ENCODE data around the gene TRIM62.

DNA sequence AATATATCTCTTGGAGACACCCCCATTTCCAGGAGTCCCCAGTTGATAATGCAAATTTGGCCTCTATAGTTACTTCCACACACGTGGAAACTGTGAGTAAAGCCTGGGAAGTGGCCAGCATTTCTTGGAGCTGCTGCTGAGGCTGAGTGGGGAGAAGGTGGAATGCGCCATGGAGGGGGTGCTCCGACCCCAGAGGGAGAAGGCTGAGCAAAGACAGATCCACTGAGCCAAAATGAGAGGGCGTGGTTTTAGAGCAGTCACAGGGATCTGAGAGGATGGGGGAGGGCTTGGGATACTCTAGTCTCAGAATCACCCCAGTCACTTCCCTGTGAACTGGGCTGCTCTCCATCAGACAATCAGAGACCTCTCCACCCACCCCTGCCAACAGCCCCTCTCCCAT, 38.7 kb downstream of the TRIM62 start:
- TF ChIP-seq, protein P1, sequence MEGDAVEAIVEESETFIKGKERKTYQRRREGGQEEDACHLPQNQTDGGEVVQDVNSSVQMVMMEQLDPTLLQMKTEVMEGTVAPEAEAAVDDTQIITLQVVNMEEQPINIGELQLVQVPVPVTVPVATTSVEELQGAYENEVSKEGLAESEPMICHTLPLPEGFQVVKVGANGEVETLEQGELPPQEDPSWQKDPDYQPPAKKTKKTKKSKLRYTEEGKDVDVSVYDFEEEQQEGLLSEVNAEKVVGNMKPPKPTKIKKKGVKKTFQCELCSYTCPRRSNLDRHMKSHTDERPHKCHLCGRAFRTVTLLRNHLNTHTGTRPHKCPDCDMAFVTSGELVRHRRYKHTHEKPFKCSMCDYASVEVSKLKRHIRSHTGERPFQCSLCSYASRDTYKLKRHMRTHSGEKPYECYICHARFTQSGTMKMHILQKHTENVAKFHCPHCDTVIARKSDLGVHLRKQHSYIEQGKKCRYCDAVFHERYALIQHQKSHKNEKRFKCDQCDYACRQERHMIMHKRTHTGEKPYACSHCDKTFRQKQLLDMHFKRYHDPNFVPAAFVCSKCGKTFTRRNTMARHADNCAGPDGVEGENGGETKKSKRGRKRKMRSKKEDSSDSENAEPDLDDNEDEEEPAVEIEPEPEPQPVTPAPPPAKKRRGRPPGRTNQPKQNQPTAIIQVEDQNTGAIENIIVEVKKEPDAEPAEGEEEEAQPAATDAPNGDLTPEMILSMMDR (IDR thresholded peaks at IDR 0.05) = no peak
- no peak for TF ChIP-seq POLR2A (IDR thresholded peaks at IDR 0.05)
